GM18867 (cell line): ENCODE measurements around the gene MMUT.
A peak's percentile ranks its signal among the peaks of the same experiment; 100 is the strongest.
"Not testable (repeated sequence)": the region's sequence is repeated elsewhere in the genome, so short reads cannot be mapped to it uniquely, and the experiment has no call there.

Experiments used
- ATAC-seq: cut with Tn5 transposase; IDR thresholded peaks from one replicate; pipeline ENCODE4 v1.9.1; 2021; ENCODE audit warnings: mild to moderate bottlenecking, moderate library complexity; ENCODE audit not compliant: unreplicated experiment

The MMUT gene

DNA sequence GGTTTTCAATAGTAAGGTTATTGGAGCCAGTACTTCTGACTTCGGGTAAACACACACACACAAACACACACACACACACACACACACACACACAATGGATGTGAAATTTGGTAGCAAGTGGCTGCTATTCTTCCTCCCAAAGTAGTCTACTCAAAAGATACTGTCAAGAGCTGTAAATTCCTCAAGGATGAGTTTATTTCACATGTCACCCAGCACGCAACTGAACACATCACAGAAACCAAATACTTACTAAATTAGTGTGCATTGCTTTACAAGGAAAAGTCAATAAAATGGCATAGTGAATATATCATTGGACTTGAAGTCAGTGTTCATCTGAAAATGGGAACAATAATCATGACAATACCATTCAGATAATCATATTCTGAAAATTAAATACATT is 32.9 kb downstream of the MMUT start:
- ATAC-seq = no peak

DNA sequence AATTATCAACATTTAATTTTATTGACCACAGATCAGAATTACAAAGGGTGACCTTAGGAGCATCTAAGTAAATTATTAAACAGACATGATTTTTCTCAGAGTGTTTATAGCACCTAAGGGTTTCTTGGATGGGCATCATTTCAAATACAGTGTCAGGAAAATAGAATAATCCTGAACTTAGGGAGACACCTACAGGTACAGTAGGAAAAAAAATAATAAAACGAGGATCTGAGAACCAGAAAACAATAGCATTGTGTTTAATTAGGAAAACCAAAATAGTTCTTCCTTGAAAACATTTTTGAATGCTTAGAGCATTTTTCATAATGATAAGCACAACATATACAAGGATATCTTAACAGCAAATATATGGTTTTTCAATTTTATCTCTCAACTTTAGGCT is 39.2 kb downstream of the MMUT start:
- ATAC-seq = no peak

DNA sequence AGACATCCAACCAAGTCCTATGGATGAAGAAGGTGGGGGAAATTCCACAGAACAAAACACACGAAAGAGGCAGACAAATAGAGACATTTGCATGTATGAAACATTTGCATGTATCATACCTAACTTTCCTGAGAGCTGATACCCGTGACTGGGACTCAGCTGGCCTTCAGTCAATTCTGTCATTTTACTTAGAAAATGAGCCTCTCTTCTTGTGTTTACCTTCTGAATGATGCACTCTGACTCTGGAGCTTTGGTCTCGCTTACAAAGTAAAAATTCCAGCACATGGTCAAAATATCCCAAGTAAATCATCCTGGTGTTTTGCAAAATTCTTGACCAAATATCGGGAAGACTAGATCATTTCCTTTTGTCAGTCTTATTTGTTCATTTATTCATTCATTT is 46.9 kb downstream of the MMUT start:
- no peak for ATAC-seq

DNA sequence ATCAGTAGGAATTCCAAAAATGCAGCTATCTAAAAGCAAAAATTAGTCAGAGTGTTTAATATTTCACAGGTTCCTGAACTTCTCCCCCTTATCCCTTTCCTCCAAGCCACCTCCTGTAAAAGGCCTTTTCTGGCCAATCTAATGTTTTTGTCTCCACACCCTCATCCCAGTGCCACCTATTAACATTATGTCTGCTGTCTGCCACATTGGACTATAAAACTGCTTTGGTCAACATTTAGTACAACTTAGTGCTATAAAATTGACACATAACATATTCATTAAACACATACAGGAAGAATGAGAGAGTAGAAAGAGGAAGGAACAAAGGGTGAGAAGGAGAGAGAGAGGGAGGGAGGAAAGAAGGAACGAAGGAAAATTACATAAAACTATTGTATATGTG is 47.7 kb downstream of the MMUT start:
- no peak for ATAC-seq

DNA sequence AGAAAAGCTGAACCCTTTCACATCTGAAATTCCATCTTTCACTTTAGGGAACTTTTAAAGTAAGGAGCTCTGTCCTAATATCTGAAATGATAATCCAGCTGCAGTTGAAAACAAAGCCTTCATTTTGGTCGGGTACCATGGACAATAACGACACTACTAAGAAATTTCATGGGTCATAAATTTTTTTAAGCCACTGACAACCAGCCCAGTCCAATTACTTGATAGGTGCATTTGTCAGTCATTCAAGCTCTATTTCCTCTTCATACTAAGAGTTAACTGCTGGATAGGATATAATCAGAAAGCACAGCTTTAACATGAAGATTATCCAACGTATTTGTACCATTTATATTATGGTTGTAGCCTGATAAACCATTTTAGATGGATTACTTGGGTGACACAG is 52.5 kb downstream of the MMUT start:
- ATAC-seq = no peak

DNA sequence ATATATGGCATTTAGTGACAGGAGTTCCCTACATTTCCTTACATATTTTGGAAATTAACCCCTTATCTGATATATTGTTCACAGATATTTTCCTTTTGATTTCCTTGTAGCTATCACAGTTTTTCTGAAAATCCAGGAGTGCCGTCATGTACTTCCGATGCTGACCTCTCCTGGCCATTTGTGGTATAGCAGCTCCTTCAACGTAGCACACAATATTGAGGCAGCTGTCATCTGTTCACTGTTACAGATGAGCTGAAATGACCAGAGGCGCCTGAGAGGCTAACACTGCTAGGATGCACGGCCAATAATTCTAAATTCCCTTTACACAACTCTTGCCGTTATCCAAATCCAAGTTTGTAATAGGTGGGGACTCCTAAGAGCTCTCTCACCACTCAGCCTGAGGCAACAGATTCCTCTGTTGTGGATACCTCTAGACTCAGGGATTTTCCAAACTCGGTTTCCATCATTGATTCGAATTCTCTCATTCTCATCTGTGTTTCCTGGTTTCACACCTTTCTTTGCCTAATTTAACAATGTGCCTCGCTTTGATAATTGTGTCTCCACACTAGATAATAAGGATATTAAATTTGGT is 53.0 kb downstream of the MMUT start:
- peak; percentile 97 for ATAC-seq

DNA sequence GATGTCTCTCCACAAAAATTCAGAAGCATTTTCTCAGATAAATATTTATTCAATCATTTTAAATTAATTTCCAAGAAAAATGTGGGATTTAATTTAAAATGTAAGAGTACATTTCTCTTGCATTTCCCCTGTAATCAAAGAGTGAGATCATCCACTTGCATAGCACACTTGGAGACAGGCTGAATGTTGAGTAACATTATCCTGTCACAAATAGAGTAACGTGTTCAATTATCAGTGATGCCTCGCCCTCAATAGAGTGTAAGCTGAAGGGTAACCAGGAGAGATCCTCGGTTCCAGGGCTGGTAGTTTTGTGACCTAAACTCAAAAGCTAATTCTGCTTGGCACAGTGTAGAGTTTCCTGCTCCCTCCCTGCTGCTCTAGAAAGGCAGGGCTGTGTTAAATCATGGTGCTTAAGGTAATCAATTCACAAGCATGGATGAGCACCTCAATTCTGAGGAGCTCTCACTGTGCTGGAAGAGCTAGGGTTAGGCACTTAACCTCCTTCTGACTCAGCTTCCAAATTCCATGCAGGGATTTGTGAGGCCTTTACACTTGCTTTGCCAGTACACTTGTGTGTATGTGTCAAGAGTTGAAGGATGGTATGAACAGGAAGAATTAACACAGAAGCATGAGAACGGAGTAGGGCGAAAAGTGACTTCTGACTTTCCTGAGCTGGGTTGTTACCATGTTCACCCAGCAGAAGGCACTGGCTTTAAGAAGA is 56.6 kb downstream of the MMUT start:
- no peak for ATAC-seq

DNA sequence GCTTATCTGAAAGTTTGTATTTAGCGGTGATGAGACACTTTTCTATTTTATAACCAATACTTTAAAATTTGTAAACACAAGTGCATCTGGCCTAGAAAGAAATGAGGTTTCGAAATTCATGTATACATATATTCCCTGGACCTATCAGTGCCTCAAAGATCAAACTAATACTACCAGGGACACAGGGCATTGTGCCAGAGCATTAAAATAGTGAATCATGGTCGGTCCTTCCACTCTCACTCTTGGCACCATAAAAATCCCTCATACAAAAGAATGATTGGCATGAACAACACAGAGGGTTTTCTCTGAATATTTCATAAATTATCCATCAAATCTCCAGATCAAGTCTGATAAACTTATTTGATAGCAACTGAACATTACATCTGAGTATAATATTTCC is 62.0 kb downstream of the MMUT start:
- no peak for ATAC-seq

DNA sequence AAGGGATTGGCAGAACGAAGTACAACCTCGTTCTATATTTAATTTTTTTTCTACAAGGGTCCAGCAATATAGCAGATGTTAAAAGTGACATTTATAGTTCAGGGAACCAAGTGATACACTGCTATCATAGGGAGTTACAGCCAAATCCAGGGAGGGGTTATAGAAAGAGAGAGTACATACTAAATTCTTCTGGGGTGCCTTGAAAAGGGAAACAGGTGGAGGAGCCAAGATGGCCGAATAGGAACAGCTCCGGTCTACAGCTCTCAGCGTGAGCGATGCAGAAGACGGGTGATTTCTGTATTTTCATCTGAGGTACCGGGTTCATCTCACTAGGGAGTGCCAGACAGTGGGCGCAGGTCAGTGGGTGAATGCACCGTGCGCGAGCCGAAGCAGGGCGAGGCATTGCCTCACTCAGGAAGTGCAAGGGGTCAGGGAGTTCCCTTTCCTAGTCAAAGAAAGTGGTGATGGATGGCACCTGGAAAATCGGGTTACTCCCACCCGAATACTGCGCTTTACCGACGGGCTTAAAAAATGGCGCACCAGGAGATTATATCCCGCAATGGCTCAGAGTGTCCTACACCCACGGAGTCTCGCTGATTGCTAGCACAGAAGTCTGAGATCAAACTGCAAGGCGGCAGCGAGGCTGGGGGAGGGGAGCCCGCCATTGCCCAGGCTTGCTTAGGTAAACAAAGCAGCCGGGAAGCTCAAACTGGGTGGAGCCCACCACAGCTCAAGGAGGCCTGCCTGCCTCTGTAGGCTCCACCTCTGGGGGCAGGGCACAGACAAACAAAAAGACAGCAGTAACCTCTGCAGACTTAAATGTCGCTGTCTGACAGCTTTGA is 76.2 kb downstream of the MMUT start:
- ATAC-seq = not testable (repeated sequence)

DNA sequence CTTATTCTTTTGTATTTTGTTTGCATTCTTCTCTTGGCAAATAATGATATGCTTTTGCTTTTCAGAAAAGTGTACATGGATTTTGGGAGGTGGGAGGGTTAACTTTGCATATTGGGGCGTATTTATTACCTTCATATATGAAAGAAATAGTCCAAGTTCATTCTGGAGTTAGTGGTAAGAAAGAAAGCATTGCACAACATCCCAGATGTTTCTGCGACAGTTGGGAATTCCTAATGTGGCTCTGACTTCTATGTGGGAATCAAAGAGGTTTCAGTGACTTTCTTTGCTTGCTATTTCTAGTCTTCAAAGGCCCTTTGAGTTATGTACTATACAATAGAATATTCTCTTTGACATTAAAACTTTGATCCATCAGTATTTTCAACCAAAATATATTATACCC is 78.1 kb downstream of the MMUT start:
- ATAC-seq = no peak
